Embryonic facial prominence (tissue), 1 donor: ENCODE results near the gene FOXI1.
"Not testable (repeated sequence)": the region's sequence is repeated elsewhere in the genome, so short reads cannot be mapped to it uniquely, and the experiment has no call there.

Experiments used
- DNase-seq: peaks from one replicate; pipeline ENCODE4 v3.0.0-alpha.2; 2016; ENCODE audit errors: extremely low spot score

The FOXI1 gene

DNA sequence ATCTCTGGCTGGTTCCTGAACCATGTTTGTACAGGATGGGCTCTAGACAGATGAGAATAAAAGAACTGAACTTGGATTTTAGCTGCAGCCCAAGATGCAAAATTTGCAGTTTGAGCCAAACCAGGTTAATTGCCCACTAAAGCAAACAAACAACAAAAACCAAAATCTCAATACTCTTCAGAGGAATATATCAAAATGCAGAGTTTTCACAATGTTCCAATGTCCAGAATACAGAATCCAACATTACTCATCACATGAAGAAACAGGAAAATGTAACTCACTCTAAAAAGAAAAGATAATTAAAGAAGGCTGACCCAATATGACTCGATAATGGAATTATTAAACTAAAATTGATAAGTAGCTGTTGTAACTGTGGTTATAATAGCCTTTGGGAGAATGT is 20.4 kb downstream of the FOXI1 start:
- no peak for DNase-seq

- DNase-seq: no peak
These were observed 20.9 kb downstream of the FOXI1 start for GRCh38 chr5:170126626-170127025.

DNA sequence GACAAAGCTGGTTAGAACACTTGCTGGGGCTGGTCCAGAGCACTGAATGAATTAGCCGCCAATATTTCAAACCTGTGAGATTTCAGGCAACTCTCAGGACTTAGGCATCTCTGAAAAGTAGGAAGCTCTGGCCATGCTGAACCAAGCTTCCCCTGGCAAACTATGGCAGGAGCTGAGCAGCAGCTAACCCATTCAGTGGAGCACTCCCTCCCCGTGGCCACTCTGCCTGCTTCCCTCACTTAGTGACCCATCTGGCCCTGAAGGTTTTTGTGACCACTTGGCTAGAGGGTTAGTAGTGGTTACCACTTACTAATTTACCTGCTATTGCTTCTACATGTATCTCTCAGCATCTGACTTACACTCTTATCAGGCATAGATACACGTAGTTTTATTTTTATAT is 25.5 kb downstream of the FOXI1 start:
- DNase-seq: no peak

GRCh38 chr5:170132269-170132975 is 26.7 kb downstream of the FOXI1 start:
- DNase-seq: no peak

DNA sequence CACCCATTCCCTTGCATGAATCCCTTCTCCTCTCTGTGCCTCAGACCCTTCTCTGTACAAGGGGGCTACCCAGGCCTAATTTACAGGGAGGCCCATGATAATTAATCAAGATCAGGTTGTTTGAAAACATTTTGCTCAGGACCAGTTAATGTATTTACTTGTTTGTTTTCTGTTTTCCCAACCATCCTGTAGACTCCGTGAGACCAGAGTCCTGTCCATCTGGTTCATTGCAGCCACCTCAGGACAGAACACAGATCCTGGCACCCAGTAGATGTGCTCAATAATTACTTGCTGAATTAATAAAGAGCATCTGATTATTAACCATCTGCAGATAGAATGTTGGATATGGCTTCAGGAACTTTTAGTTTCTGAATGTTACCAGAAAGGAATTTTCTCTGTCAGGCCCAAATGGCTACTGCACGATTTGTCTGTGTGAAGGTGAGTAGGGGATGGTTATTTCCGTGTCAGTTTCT is 27.3 kb downstream of the FOXI1 start:
- DNase-seq: no peak

DNA sequence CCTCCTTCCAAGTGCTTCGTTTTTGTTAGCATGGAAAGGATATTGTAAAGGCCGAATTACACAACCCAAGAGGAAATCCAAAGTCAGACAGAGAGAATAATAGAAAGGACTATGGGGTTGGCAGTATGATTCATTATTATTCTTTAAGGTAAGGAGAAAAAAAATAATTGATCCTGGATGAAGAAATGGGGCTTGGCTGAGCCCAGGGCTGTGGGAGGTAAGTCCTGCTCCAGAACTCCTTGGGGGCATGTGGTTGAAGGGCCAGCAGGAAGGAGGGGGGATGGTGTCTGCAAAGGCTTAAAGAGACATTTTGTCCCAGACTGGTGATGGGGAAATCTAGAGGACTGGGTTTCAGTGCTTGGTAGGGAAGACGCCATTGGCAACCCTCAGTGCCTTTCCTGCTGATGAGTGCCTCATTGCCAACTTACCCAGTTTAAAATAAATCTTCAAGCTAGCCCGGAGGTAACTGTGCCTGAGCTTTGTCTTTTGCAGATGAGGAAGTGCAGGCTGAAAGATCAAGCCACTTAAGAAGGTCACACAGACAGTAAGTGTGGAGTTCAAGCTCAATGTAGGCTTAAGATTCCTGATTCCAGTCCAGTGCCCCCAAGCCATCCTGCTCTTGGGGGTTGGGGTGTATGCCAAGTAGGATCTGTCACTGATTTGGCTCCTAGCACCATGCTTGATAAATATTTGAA is 30.2 kb downstream of the FOXI1 start:
- DNase-seq: no peak

DNA sequence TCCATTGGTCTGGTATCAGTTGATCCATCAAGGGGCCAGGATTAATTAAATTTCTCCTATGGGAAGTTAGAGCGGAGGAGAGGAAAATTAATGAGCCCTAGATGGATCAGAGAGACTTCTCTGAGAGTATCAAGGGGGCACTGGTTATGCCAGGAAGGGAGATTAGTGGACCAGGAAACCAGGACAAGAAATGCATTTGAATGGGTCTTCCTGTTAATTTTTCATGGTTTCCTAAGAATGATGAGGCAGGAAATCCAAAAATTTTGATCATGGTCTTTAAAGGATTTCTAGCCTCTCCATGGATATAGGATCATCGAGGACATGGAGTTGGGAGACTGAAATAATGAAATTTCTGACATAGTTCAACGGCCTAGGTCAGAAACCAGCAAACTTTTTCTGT is 30.8 kb downstream of the FOXI1 start:
- no peak for DNase-seq

DNA sequence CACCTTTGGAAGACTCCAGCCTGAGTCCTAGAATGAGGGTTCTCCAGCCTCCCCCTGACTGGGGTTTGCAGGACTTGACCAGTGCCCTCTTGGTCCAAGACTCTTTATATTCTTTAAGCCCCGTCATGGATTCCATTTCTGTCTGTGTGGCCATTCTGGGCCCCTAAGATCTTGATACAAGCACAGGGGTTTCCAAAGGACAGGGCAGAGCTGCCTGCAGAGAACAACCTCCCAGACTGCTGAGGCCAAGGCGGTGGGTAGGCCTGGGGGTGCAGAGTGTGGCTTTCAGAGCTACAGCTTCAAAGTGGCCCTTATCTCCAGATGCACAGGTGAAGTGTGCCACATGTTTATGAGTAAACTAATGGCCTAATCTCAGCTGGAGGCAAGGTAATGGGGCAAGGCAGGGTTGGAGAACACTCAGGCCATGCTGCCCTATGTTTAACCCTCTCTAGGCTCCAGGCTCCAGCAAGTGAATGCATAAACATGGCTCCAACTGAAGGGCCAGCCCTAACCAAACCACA is 32.1 kb downstream of the FOXI1 start:
- DNase-seq: no peak

DNA sequence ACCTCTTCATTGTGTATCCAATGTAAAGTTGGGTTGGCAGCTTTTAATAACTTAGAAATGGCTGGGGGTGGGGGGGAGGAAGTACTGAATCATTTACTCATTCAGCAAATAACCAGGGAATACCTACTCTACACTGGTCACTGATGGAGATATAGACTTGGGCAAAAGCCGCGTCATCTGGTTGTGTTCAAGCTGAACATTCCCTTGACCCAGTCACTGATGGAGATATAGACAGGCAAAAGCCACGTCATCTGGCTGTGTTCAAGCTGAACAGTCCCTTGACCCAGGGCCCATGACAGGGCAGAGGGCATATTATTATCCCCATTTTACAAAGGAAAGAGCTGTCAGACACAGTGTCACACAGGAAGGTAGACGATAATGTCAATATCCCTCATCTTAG is 32.6 kb downstream of the FOXI1 start:
- DNase-seq: no peak

- no peak for DNase-seq
These were observed 34.2 kb downstream of the FOXI1 start for GRCh38 chr5:170139786-170140335.

GRCh38 chr5:170141196-170141595 is 35.5 kb downstream of the FOXI1 start:
- not testable (repeated sequence) for DNase-seq

DNA sequence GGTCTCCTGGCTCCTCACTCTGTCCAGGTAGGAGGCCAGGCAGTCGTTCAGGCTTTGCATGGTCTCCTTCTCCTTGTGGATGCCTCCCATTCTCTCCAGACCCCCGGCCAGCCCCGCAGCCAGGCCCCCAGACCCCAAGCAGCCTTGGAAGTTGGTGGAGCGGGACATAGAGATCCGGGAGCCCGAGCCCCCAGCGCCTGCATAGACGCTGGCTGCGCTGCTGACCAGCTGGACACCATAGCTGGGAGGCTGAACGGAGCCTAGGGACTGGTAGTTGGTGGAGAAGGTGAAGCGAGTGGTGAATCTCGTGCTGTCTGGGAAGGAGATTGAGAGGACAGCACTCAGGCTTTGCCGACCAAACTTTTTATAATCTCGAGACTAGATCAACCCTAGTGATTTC is 35.9 kb downstream of the FOXI1 start:
- no peak for DNase-seq

DNA sequence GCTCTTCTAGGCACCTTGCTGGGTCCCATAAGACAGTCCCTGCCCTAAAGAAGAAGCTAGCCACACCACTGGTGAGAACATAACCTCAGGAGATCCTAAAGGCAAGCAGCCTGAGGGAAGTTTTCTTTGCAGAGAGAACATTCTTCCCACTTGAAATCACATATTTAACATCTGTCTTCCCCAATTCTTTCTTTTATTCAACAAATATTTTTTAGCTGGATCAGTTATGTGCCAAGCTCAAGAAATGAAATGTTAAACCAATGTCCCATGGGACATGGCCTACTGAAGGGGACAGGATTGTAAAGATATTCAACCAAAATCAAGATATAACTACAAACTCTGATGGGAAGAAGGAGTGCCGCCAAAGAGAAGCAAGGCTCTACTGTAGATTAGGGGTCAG is 36.5 kb downstream of the FOXI1 start:
- no peak for DNase-seq

DNA sequence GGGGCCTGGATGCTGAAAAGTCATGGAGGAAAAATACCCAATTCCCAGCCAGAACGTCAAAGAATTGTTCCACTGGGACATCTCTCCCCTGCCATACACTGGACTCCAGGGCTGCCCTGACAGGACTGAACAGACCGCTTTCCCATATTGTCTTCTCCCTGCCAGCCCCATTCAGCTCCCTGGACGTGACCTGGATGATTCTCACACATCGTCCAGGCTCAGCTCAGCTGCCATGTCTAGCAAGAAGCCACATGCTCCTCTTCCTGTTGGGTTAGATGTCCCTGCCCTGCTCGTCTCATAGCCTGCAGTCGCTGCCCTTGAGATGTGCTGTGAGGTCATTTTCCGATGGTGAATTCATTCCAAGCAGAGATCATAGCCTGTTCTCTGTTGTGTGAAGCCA is 37.4 kb downstream of the FOXI1 start:
- DNase-seq: no peak

DNA sequence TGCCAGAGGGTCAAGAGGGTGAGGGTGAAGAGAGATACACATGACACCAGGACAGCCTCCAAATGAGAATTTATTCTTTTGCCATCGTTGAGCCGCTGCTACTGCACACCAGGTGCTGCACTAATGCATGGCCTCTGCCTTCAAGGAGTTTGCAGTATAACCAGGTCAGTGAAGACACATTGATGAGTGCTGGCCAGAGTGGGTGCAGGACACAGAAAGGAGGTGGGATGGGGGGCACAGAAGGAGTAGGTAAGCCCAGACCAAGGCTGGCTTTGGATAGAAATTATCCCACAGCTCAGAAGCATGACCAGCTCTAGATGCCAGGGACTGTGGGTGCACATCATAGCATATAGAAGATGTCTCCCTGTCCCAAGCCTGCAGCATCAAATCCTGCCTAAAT is 38.0 kb downstream of the FOXI1 start:
- DNase-seq: no peak

- no peak for DNase-seq
These were observed 38.8 kb downstream of the FOXI1 start for GRCh38 chr5:170144286-170145023.

DNA sequence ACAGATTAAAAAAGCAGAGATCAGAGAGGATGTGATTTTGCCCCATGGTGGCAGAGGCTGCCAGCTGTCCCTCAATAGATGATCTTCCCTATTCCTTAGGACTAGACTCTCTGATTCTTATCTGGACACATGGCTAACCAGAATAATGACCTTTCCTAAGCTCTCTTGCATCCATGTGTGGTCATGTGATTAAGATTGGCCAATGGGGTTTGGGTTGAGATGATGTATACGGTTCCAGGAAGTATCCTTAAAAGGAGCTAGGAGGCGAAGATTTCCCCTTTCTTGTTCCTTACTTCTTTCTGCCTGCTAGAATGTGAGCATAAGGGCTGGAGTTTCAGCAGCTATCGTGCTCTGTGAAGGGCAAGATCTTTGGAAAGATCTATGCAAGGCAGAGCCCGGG is 39.8 kb downstream of the FOXI1 start:
- DNase-seq: no peak

GRCh38 chr5:170147051-170147752 is 41.5 kb downstream of the FOXI1 start:
- DNase-seq: no peak

DNA sequence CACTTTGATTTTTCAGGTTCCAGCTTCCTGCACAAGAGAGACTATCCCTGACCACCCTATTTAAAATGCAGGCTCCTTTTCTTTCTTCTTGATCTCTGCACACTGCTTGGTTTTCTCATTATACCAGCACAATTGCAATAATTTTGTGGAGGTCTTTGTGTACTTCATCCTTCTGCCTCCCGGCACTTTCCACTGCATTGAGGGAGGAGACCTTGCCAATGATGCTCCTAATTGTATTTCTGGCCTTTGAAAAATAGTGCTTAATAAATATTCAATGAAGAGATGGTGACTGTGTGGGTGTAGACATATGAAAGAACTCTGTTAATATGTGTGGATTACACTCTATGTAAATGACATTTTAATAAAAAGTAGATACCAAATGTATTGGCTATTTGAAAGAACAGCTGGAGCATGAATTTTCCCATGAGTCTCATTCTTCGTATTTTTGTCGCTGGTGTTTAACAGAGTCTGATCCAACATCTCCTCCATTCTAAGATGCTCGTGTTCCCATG is 42.1 kb downstream of the FOXI1 start:
- no peak for DNase-seq

DNA sequence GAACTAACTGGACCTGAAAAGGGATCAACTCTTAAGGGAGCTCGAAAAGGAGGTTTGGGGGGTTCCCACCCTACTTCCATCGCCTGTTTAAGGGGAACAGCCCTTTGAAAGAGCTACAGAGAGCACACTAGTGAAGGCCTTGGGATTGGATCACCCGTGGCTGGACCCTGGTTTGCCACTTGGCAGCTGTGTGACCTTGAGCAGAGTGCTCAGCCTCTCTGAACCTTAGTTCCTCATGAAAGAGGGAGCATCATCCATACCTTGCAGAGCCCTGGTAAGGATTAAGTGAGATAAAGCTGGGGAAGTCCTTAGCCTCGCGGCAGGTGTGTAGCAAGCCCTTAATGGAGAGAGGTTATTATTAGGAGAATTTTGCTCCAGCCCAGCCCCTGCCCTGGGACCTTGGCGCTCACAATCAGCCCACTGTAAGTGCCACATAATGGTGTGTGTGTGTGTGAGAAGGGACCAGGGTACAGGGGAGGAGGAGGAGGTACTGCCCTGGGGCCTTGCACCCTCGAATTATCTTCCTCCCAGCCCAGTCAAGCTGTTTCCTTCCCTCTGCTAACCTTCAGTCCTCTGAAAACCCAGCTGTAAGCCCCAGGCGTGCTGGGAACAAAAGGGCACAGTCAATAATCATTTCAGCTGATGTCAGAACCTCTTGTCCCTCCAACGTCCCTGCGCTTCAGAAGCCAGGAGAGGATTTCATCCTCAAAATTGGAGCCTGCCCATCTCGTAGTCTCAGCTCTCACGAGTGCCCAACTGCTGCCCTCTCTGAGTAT is 42.9 kb downstream of the FOXI1 start:
- DNase-seq: no peak

GRCh38 chr5:170149206-170149515 is 43.5 kb downstream of the FOXI1 start:
- DNase-seq: no peak
